Measurements from ENCODE around the gene OSBPL9. TPM values are rescaled to one million over a fixed set of nuclear protein-coding genes. Genes with fewer than 3 reads are reported as not detected.

OSBPL9 gene
- total RNA-seq, 1 donor from 2014 or later: 149 TPM

GRCh38 chr1:51669272-51669671 lies 52.4 kb downstream of the OSBPL9 start:
- Histone ChIP-seq H2AFZ (replicated peaks) (no peak overlapping the region), H3K27ac (no peak overlapping the region), H4K20me1 (ENCODE audit: low read depth) (no peaks in the 10 kb centered on the region), H3K4me1 (no peaks in the 10 kb centered on the region), H3K9ac (no peak overlapping the region), H3K9me3 (ENCODE audit: low read depth) (no peaks in the 10 kb centered on the region), H3K27me3 (no peaks in the 10 kb centered on the region), H3K4me3 (no peak overlapping the region), H3F3A (ENCODE audit: low read depth) (no peaks in the 10 kb centered on the region), H3K36me3 (no peaks in the 10 kb centered on the region), H3K4me2 (no peak overlapping the region), H3K79me2 (ENCODE audit: low read depth) (no peaks in the 10 kb centered on the region)
- no peaks in the 10 kb centered on the region for H3K27me3 Mint-ChIP-seq (ENCODE audit: insufficient read depth, low read depth)
- no peaks in the 10 kb centered on the region for H3K36me3 Mint-ChIP-seq
- no peak for DNase-seq (ENCODE audit: low spot score)
- no peak overlapping the region for H3K27ac Mint-ChIP-seq
- no peaks in the 10 kb centered on the region for H3K9me3 Mint-ChIP-seq
- H3K4me3 Mint-ChIP-seq: no peak overlapping the region
- no peak for TF ChIP-seq CTCF (IDR thresholded peaks at IDR 0.05)
- TF ChIP-seq EZH2 (IDR thresholded peaks at IDR 0.05): no peak
- no peak for TF ChIP-seq EZH2phosphoT487 (IDR thresholded peaks at IDR 0.05)
- H3K4me1 Mint-ChIP-seq: no peaks in the 10 kb centered on the region

- H3K36me3 Mint-ChIP-seq: no peaks in the 10 kb centered on the region
- Histone ChIP-seq H3K27ac (no peak overlapping the region), H3K27me3 (no peaks in the 10 kb centered on the region), H3K79me2 (ENCODE audit: low read depth) (no peaks in the 10 kb centered on the region), H3K9me3 (ENCODE audit: low read depth) (no peaks in the 10 kb centered on the region), H2AFZ (replicated peaks) (no peak overlapping the region), H3K4me3 (no peak overlapping the region), H3K4me1 (no peaks in the 10 kb centered on the region), H3K36me3 (no peaks in the 10 kb centered on the region), H3K9ac (no peak overlapping the region), H3F3A (ENCODE audit: low read depth) (no peaks in the 10 kb centered on the region), H4K20me1 (ENCODE audit: low read depth) (no peaks in the 10 kb centered on the region), H3K4me2 (no peak overlapping the region)
- no peaks in the 10 kb centered on the region for H3K27me3 Mint-ChIP-seq (ENCODE audit: insufficient read depth, low read depth)
- TF ChIP-seq CTCF (IDR thresholded peaks at IDR 0.05) (no peak), EZH2phosphoT487 (IDR thresholded peaks at IDR 0.05) (no peak), EZH2 (IDR thresholded peaks at IDR 0.05) (no peak)
- no peaks in the 10 kb centered on the region for H3K9me3 Mint-ChIP-seq
- H3K4me3 Mint-ChIP-seq: no peak overlapping the region
- no peaks in the 10 kb centered on the region for H3K4me1 Mint-ChIP-seq
- no peak overlapping the region for H3K27ac Mint-ChIP-seq
- DNase-seq (ENCODE audit: low spot score): no peak
Measured at GRCh38 chr1:51669816-51670215, 52.9 kb downstream of the OSBPL9 start.

- H3K4me3 ChIP-seq: no peak overlapping the region
- H3K4me3 Mint-ChIP-seq: no peak overlapping the region
Measured at GRCh38 chr1:51671527-51672325, 54.8 kb downstream of the OSBPL9 start.

More at GRCh38 chr1:51671527-51672325, 54.8 kb downstream of the OSBPL9 start:
- no peak for DNase-seq (ENCODE audit: low spot score)
- H3K9ac ChIP-seq: no peak overlapping the region
- no peak overlapping the region for H3K27ac Mint-ChIP-seq
- H3F3A ChIP-seq (ENCODE audit: low read depth): no peaks in the 10 kb centered on the region
- no peaks in the 10 kb centered on the region for H4K20me1 ChIP-seq (ENCODE audit: low read depth)
- H3K36me3 Mint-ChIP-seq: no peaks in the 10 kb centered on the region
- no peaks in the 10 kb centered on the region for H3K79me2 ChIP-seq (ENCODE audit: low read depth)
- no peaks in the 10 kb centered on the region for H3K4me1 ChIP-seq
- no peaks in the 10 kb centered on the region for H3K27me3 ChIP-seq
- no peaks in the 10 kb centered on the region for H3K9me3 ChIP-seq (ENCODE audit: low read depth)
- no peaks in the 10 kb centered on the region for H3K9me3 Mint-ChIP-seq
- H3K4me2 ChIP-seq: no peak overlapping the region
- H3K27me3 Mint-ChIP-seq (ENCODE audit: insufficient read depth, low read depth): no peaks in the 10 kb centered on the region
- no peak overlapping the region for H2AFZ ChIP-seq (replicated peaks)
- no peak overlapping the region for H3K27ac ChIP-seq
- H3K4me1 Mint-ChIP-seq: no peaks in the 10 kb centered on the region
- no peaks in the 10 kb centered on the region for H3K36me3 ChIP-seq
- no peak for TF ChIP-seq EZH2 (IDR thresholded peaks at IDR 0.05)
- no peak for TF ChIP-seq CTCF (IDR thresholded peaks at IDR 0.05)
- TF ChIP-seq EZH2phosphoT487 (IDR thresholded peaks at IDR 0.05): no peak
